M059J (cell line): Measurements from ENCODE around the gene UPK3A. TPM values are rescaled to one million over a fixed set of nuclear protein-coding genes. Genes with fewer than 3 reads are reported as not detected.
A peak's percentile ranks its signal among the peaks of the same experiment; 100 is the strongest.
"Not testable (repeated sequence)": the region's sequence is repeated elsewhere in the genome, so short reads cannot be mapped to it uniquely, and the experiment has no call there.

ENCODE experiments used
- DNase-seq: peaks from one replicate; pipeline ENCODE4 v3.0.0-alpha.2; 2012; ENCODE audit warnings: low read depth
- total RNA-seq: library from RNA; depleted of rRNA; stranded (reverse); fragments of >200 nt; shearing (Covaris generic); gene quantifications from 2 replicates; pipeline ENCODE4 v1.2.3, GENCODE V29; 2014

UPK3A gene
- total RNA-seq, 1 experiment from 2014 or later, result not detected

- not testable (repeated sequence) for DNase-seq
Measured at GRCh38 chr22:45257941-45258340, 26.8 kb upstream of the UPK3A start.

- no peak for DNase-seq
Measured at GRCh38 chr22:45259754-45260394, 24.9 kb upstream of the UPK3A start.

- DNase-seq, result not testable (repeated sequence)
Measured at GRCh38 chr22:45260395-45260759, 24.4 kb upstream of the UPK3A start.

GRCh38 chr22:45261407-45262088, 23.2 kb upstream of the UPK3A start:
- DNase-seq, result no peak

- DNase-seq, result no peak
Measured at GRCh38 chr22:45262195-45262930, 22.4 kb upstream of the UPK3A start.

GRCh38 chr22:45262931-45263462, 21.8 kb upstream of the UPK3A start:
- no peak for DNase-seq

GRCh38 chr22:45263463-45264269, 21.1 kb upstream of the UPK3A start:
- DNase-seq, result peak; percentile 65

GRCh38 chr22:45265535-45265934, 19.2 kb upstream of the UPK3A start:
- no peak for DNase-seq

- no peak for DNase-seq
Measured at GRCh38 chr22:45268167-45268957, 16.4 kb upstream of the UPK3A start.

GRCh38 chr22:45268958-45269844, 15.5 kb upstream of the UPK3A start:
- no peak for DNase-seq

GRCh38 chr22:45270095-45271020, 14.4 kb upstream of the UPK3A start:
- no peak for DNase-seq

GRCh38 chr22:45271667-45272201, 13.0 kb upstream of the UPK3A start:
- DNase-seq, result no peak

- no peak for DNase-seq
Measured at GRCh38 chr22:45272498-45272897, 12.3 kb upstream of the UPK3A start.

GRCh38 chr22:45273452-45274075, 11.2 kb upstream of the UPK3A start:
- DNase-seq, result no peak

GRCh38 chr22:45276507-45277105, 8.1 kb upstream of the UPK3A start:
- DNase-seq, result no peak

GRCh38 chr22:45277720-45278119, 7.0 kb upstream of the UPK3A start:
- not testable (repeated sequence) for DNase-seq

- no peak for DNase-seq
Measured at GRCh38 chr22:45278125-45278524, 6.6 kb upstream of the UPK3A start.

- DNase-seq, result no peak
Measured at GRCh38 chr22:45280587-45280980, 4.2 kb upstream of the UPK3A start.
